Measurements from ENCODE around the gene ART5. TPM values are rescaled to one million over a fixed set of nuclear protein-coding genes. Genes with fewer than 3 reads are reported as not detected.

ART5 gene
- total and polyA plus RNA-seq, 9 of the 15 experiments (the other 6 are each of a cell fraction or from before 2014, with no cell fraction given): 0.08 to 0.59 (median 0.33) TPM

DNA sequence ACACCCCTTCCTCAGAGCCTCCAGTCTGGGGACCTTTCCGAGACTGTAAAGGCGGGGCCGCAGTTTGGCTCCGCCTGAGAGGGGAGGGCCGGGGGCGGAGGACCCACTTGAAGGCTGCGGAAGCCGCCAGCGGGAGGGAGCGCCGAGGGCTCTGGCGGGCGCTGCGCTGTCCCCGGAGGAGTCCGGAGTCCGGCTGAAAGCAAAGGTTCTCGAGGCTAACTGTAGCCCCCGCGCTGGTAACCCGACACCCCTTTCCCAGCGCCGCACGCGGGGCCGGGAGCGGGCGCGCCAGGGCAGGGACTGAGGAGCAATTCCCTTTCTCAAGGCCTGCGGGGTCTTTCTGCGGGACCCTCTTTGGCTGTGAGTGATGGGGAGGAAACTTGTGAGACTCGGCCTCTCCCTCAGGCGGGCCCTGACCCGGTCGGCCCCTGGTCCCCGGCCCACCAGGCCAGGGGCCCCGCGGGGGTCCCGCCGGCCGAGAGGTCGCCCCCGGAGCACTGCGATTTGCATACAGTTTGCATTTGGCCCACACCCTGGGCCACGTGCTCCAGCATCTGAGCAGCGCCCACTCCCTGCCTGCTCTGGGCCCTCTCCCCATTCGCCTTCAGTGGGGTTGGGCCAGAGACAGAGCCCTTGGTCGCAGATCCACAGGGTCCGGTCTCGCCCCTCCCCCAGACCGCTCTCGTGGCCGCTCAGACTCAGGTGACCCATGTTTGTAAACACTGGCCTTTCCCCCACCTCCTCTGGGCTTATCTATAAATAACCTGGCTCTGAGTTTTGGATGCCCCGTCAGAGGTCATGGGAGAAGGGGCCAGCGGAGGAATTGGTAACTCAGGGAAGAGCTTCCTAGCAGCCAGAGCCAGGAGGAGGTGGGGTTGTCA is 519 bp upstream of the ART5 start (continued):
- TF ChIP-seq ZNF609 (CRISPR knock-in tag; IDR thresholded peaks at IDR 0.05; ENCODE audit: borderline replicate concordance) (no peak), RAD51 (IDR thresholded peaks at IDR 0.05; ENCODE audit: borderline replicate concordance, low read depth) (peak; percentile 73), TEAD1 (CRISPR knock-in tag; IDR thresholded peaks at IDR 0.05) (peak in 1 of 2 experiments; percentile 87; a peak in 2 of 4 replicates), DACH1 (IDR thresholded peaks at IDR 0.05; ENCODE audit: partially characterized antibody) (no peak), ELF1 (tag; IDR thresholded peaks at IDR 0.05) (no peak), TCF7 (IDR thresholded peaks at IDR 0.05; ENCODE audit: borderline replicate concordance) (no peak), PHF20 (IDR thresholded peaks at IDR 0.05; ENCODE audit: partially characterized antibody) (no peak), ZNF75A (CRISPR knock-in tag; IDR thresholded peaks at IDR 0.05) (no peak), MBD1 (CRISPR knock-in tag; IDR thresholded peaks at IDR 0.05) (no peak), TRIM24 (IDR thresholded peaks at IDR 0.05) (no peak), PATZ1 (CRISPR knock-in tag; IDR thresholded peaks at IDR 0.05; ENCODE audit: borderline replicate concordance) (no peak)
